Measurements from ENCODE around the gene ALS2.

DNA sequence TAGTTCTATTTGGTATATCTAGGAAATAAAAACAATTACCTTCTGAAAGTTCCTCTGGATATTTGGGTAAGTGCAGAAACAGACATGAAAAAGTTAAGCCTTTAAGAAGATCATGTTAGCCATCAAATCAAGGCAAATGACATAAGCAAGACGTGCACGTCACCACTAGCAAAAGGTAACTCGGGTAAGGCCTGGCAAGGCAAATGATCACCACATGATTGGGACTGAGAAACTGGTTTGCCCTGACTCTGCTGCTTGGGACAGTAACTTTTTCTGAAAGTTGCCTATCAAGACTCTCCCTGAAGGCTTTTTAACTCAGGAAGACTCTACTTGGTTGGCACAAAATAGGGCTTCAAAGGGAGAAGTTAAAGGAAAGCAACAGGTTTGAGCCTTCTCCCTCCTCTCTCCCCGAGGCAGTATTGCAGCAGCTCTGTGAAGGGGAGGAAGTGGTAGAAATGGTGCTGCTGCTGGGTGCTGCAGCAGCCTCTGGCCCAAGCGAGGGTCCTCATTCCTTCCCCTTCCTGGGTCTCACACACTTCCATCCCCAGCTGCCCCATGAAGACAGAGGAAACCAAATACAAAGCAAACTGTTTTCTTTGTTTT, 120.3 kb downstream of the ALS2 start:
- TF ChIP-seq, protein P1, sequence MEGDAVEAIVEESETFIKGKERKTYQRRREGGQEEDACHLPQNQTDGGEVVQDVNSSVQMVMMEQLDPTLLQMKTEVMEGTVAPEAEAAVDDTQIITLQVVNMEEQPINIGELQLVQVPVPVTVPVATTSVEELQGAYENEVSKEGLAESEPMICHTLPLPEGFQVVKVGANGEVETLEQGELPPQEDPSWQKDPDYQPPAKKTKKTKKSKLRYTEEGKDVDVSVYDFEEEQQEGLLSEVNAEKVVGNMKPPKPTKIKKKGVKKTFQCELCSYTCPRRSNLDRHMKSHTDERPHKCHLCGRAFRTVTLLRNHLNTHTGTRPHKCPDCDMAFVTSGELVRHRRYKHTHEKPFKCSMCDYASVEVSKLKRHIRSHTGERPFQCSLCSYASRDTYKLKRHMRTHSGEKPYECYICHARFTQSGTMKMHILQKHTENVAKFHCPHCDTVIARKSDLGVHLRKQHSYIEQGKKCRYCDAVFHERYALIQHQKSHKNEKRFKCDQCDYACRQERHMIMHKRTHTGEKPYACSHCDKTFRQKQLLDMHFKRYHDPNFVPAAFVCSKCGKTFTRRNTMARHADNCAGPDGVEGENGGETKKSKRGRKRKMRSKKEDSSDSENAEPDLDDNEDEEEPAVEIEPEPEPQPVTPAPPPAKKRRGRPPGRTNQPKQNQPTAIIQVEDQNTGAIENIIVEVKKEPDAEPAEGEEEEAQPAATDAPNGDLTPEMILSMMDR (IDR thresholded peaks at IDR 0.05; ENCODE audit: low read depth, low read length) = no peak
- TF ChIP-seq POLR2A (IDR thresholded peaks at IDR 0.05; ENCODE audit: extremely low read depth, insufficient read length) (no peak), MYC (IDR thresholded peaks at IDR 0.05; ENCODE audit: low read depth, low read length) (no peak)
- TF ChIP-seq, protein P2, sequence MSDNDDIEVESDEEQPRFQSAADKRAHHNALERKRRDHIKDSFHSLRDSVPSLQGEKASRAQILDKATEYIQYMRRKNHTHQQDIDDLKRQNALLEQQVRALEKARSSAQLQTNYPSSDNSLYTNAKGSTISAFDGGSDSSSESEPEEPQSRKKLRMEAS (IDR thresholded peaks at IDR 0.05; ENCODE audit: low read depth, low read length) = no peak

All from NB4 (cell line).